SK-N-SH (cell line): ENCODE measurements around the gene PHGDH. TPM values are rescaled to one million over a fixed set of nuclear protein-coding genes. Genes with fewer than 3 reads are reported as not detected.

ENCODE experiments used
- CTCF ChIA-PET: fragments of 300-600, 350-600 bp; formaldehyde crosslinking; extraction: SDS; loops from one replicate; lab custom pipeline; 2021; lab: Yijun Ruan, JAX
- POLR2A ChIA-PET: fragments of 350-600 bp; sonication (Branson Sonifier 250); formaldehyde crosslinking; extraction: SDS; loops from one replicate; lab custom pipeline; 2020; ENCODE audit warnings: antibody characterized with exemption, inconsistent platforms; lab: Yijun Ruan, JAX
- DNase-seq: peaks from one replicate; pipeline ENCODE4 v3.0.0; 2012
- H2AFZ ChIP-seq: fragments of 200-600 bp; sonication (generic); 2 replicates; pipeline ENCODE4 v1.8.1; 2016; ENCODE audit warnings: antibody characterized with exemption, mild to moderate bottlenecking, low read depth
- H3F3A ChIP-seq: fragments of 200-600 bp; sonication (generic); replicated peaks from 2 replicates; pipeline ENCODE3; 2016; ENCODE audit warnings: antibody characterized with exemption, mild to moderate bottlenecking; ENCODE audit not compliant: insufficient read depth
- H3K27ac ChIP-seq, 2 experiments: fragments of 200-500 bp in 1 of 2; fragments of 200-600 bp in 1 of 2; sonication (Bioruptor generic) in 1 of 2; sonication (generic), shearing (Covaris generic) in 1 of 2; 2 replicates each; pipeline versions ENCODE4 v1.5.1 to v1.6.1; 2014 to 2016; ENCODE audit warnings: low read depth in 2 of 2, inconsistent platforms in 1 of 2, low read length in 1 of 2, mild to moderate bottlenecking in 1 of 2, mixed read lengths in 1 of 2
- H3K27me3 ChIP-seq: fragments of 200-600 bp; sonication (generic), shearing (Covaris generic); 2 replicates; pipeline ENCODE4 v1.6.1; 2016; ENCODE audit warnings: mixed run types; ENCODE audit not compliant: insufficient read depth
- H3K36me3 ChIP-seq, 2 experiments: fragments of 200-500 bp in 1 of 2; fragments of 200-600 bp in 1 of 2; sonication (Bioruptor generic) in 1 of 2; sonication (generic) in 1 of 2; replicated peaks in 1 of 2; 2 replicates each; pipeline versions ENCODE3 to v1.5.1; 2014 to 2016; ENCODE audit warnings: low read length in 1 of 2, mild to moderate bottlenecking in 1 of 2; ENCODE audit not compliant: insufficient read depth in 2 of 2, control insufficient read depth in 1 of 2
- H3K4me1 ChIP-seq, 2 experiments: fragments of 200-500 bp in 1 of 2; fragments of 200-600 bp in 1 of 2; sonication (Bioruptor generic) in 1 of 2; sonication (generic), shearing (Covaris generic) in 1 of 2; 2 replicates each; pipeline versions ENCODE4 v1.5.1 to v1.6.1; 2014 to 2016; ENCODE audit warnings: low read depth in 1 of 2, low read length in 1 of 2, mixed run types in 1 of 2; ENCODE audit not compliant: insufficient read depth in 2 of 2, control insufficient read depth in 1 of 2
- H3K4me2 ChIP-seq: fragments of 200-600 bp; sonication (generic), shearing (Covaris generic); 2 replicates; pipeline ENCODE4 v1.6.1; 2017; ENCODE audit warnings: mixed run types
- H3K4me3 ChIP-seq, 2 experiments: fragments of 200-500 bp in 1 of 2; fragments of 200-600 bp in 1 of 2; sonication (Bioruptor generic) in 1 of 2; sonication (generic), shearing (Covaris generic) in 1 of 2; 2 replicates each; pipeline versions ENCODE4 v1.5.1 to v1.8.1; 2014 to 2016; ENCODE audit warnings: low read depth in 2 of 2, inconsistent platforms in 1 of 2, low read length in 1 of 2, mild to moderate bottlenecking in 1 of 2, mixed read lengths in 1 of 2, moderate library complexity in 1 of 2
- H3K79me2 ChIP-seq: fragments of 200-600 bp; sonication (generic); 2 replicates; pipeline ENCODE4 v1.8.1; 2017; ENCODE audit warnings: mild to moderate bottlenecking; ENCODE audit not compliant: insufficient read depth
- H3K9ac ChIP-seq: fragments of 200-600 bp; sonication (generic); 2 replicates; pipeline ENCODE4 v1.6.1; 2017; ENCODE audit warnings: mixed run types
- H3K9me2 ChIP-seq: fragments of 200-600 bp; sonication (generic); 2 replicates; pipeline ENCODE4 v1.6.1; 2017; ENCODE audit warnings: mixed run types
- H3K9me3 ChIP-seq: fragments of 200-600 bp; sonication (generic); 2 replicates; pipeline ENCODE4 v1.6.1; 2017; ENCODE audit warnings: mixed run types, mild to moderate bottlenecking, moderate library complexity
- H4K20me1 ChIP-seq: fragments of 200-600 bp; sonication (generic); 2 replicates; pipeline ENCODE4 v1.6.1; 2017; ENCODE audit warnings: mild to moderate bottlenecking, mixed run types; ENCODE audit not compliant: insufficient read depth
- CTCF ChIP-seq: fragments of 200-600 bp; sonication (generic); IDR thresholded peaks from 2 replicates; pipeline ENCODE4 v1.6.1; 2017; ENCODE audit warnings: antibody characterized with exemption, mild to moderate bottlenecking, moderate library complexity
- ELF1 ChIP-seq: IDR thresholded peaks from 2 replicates; pipeline ENCODE4 v1.4.0; 2012
- EP300 ChIP-seq, 2 experiments: IDR thresholded peaks; 2 replicates each; pipeline versions ENCODE4 v1.4.0 to v1.6.1; 2012; ENCODE audit warnings: borderline replicate concordance in 1 of 2, low read depth in 1 of 2, low read length in 1 of 2
- EZH2phosphoT487 ChIP-seq: fragments of 200-600 bp; sonication (generic); IDR thresholded peaks from 2 replicates; pipeline ENCODE4 v1.6.1; 2017; ENCODE audit warnings: low read depth, mixed run types, mild to moderate bottlenecking, antibody characterized with exemption, moderate library complexity, borderline replicate concordance
- FOSL2 ChIP-seq: IDR thresholded peaks from 2 replicates; pipeline ENCODE4 v1.4.0; 2012; ENCODE audit warnings: low read depth, mild to moderate bottlenecking, moderate library complexity, borderline replicate concordance
- FOXM1 ChIP-seq: IDR thresholded peaks from 2 replicates; pipeline ENCODE4 v1.4.0; 2012; ENCODE audit warnings: low read depth, mild to moderate bottlenecking
- GABPA ChIP-seq: IDR thresholded peaks from 2 replicates; pipeline ENCODE4 v1.4.0; 2012; ENCODE audit warnings: low read depth, mild to moderate bottlenecking
- MXI1 ChIP-seq: IDR thresholded peaks from 2 replicates; pipeline ENCODE4 v1.6.1; 2012; ENCODE audit warnings: mild to moderate bottlenecking, low read depth, low read length, improper control_type of control experiment
- NFIC ChIP-seq: IDR thresholded peaks from 2 replicates; pipeline ENCODE4 v1.4.0; 2012; ENCODE audit warnings: borderline replicate concordance
- NRF1 ChIP-seq: IDR thresholded peaks from 2 replicates; pipeline ENCODE4 v1.6.1; 2012; ENCODE audit warnings: low read depth, mild to moderate bottlenecking, low read length
- POLR2AphosphoS5 ChIP-seq: IDR thresholded peaks from 2 replicates; pipeline ENCODE4 v1.6.1; 2012; ENCODE audit warnings: low read depth, low read length
- RXRA ChIP-seq: IDR thresholded peaks from 2 replicates; pipeline ENCODE4 v1.4.0; 2012; ENCODE audit warnings: low read depth, mild to moderate bottlenecking, borderline replicate concordance
- SMC3 ChIP-seq: IDR thresholded peaks from 2 replicates; pipeline ENCODE4 v1.6.1; 2012; ENCODE audit warnings: low read depth, low read length, improper control_type of control experiment
- USF1 ChIP-seq: IDR thresholded peaks from 2 replicates; pipeline ENCODE4 v1.4.0; 2012; ENCODE audit warnings: low read depth, borderline replicate concordance
- YY1 ChIP-seq: IDR thresholded peaks from 2 replicates; pipeline ENCODE4 v1.4.0; 2012; ENCODE audit warnings: low read depth, mild to moderate bottlenecking
- WGBS: methylation state at CpG from one replicate; pipeline ENCODE4 v1.1.6; 2017; ENCODE audit warnings: low lambda C conversion rate; 5-methylcytosine and 5-hydroxymethylcytosine counted together
- polyA plus RNA-seq, 3 experiments: library from polyadenylated mRNA; depleted of rRNA; stranded (reverse); fragments of >200 nt; gene quantifications; 2 replicates each; pipeline ENCODE4 v1.2.3, GENCODE V29; 2012
- TF ChIP-seq, protein P1 (sequence below): fragments of 150-350 bp; IDR thresholded peaks from 2 replicates; pipeline ENCODE4 v1.6.1; 2016; ENCODE audit warnings: mild to moderate bottlenecking, low read depth, low read length

PHGDH gene
- polyA plus RNA-seq, 1 of the 3 experiments (the other 2 are of a cell fraction), result 30.2 TPM

DNA sequence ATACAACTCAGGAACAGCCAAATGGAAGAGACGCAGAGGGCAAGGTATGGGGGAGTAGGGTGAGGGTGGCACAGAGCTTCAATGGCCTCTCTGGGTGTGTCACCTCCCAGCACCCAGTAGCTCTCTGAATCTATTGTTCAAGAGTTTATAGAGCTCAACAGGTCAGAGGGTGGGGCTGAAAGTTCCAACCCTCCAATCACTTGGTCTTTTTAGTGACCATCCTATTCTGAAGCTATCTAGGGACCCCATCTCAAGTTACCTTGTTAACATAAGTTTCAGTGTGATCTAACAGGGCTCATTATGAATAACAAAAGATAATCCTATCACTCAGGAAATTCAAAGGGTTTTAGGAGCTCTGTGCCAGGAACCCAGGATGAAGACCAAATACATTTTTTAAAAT, 32.5 kb upstream of the PHGDH start (continued):
- TF ChIP-seq NRF1, result no peak

- H3K27me3 ChIP-seq, result no peaks in the 10 kb centered on the region
- H2AFZ ChIP-seq, result no peak overlapping the region
- ChIA-PET POLR2A (no interaction called here), CTCF (interaction anchor here (1.5 to 2.5 kb wide), 4 partner anchors 18 to 69 kb away, joined by 5 to 11 read pairs (median 8); partner anchors contain the start of gene ZNF697)
- peaks cover 2% of the 10 kb centered on the region for H3F3A ChIP-seq
- H3K9me3 ChIP-seq, result no peaks in the 10 kb centered on the region
- H4K20me1 ChIP-seq, result no peaks in the 10 kb centered on the region
- no peaks in the 10 kb centered on the region for H3K9me2 ChIP-seq
- WGBS, result 83% methylated on average over 3 of the region's 3 CpGs
- H3K4me3 ChIP-seq, result no peak overlapping the region
- H3K4me1 ChIP-seq, result peaks cover 2 to 3% of the 10 kb centered on the region in 2 experiments; a peak in 3 of 4 replicates
- H3K36me3 ChIP-seq, result no peaks in the 10 kb centered on the region
- DNase-seq, result no peak
- no peaks in the 10 kb centered on the region for H3K79me2 ChIP-seq
- H3K4me2 ChIP-seq, result no peak overlapping the region
- no peak overlapping the region for H3K27ac ChIP-seq
- H3K9ac ChIP-seq, result no peak overlapping the region
- TF ChIP-seq YY1 (no peak), GABPA (no peak), NFIC (no peak), USF1 (no peak)
Measured at GRCh38 chr1:119680193-119680592, 31.5 kb upstream of the PHGDH start.

DNA sequence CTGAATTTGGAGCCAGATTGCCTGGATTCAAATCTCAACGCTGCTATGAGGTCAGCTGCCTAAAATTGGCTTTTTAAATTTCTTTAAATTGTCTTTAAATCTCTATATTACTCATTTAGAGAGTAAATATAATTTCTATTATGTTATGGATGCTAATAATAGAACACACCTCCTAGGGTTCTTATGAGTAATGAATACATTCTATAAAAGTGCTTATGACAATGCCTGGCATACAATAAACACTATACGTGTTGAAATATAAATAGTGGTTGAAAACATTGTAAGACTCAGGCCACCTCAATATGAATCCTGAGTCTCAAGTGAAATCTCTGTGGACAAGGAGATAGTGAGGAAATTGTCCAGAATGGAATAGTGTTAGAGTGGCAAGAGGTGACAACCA, 31.0 kb upstream of the PHGDH start:
- H3K36me3 ChIP-seq, result no peaks in the 10 kb centered on the region
- WGBS, result 64% methylated on average over 2 of the region's 2 CpGs
- no peaks in the 10 kb centered on the region for H3K27me3 ChIP-seq
- no peaks in the 10 kb centered on the region for H3K79me2 ChIP-seq
- TF ChIP-seq SMC3, result no peak
- TF ChIP-seq CTCF, result no peak
- TF ChIP-seq EP300 (IDR thresholded peaks at IDR 0.05; ENCODE audit: borderline replicate concordance in 1 of 2, low read depth in 1 of 2, low read length in 1 of 2), result no peak
- no peak for TF ChIP-seq FOSL2
- TF ChIP-seq FOXM1, result no peak
- TF ChIP-seq NFIC, result no peak
- TF ChIP-seq, protein P1, sequence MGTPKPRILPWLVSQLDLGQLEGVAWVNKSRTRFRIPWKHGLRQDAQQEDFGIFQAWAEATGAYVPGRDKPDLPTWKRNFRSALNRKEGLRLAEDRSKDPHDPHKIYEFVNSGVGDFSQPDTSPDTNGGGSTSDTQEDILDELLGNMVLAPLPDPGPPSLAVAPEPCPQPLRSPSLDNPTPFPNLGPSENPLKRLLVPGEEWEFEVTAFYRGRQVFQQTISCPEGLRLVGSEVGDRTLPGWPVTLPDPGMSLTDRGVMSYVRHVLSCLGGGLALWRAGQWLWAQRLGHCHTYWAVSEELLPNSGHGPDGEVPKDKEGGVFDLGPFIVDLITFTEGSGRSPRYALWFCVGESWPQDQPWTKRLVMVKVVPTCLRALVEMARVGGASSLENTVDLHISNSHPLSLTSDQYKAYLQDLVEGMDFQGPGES, result no peak
- TF ChIP-seq RXRA, result no peak
- no peak for TF ChIP-seq POLR2AphosphoS5
- TF ChIP-seq GABPA, result no peak
- no peak for TF ChIP-seq NRF1
- no peak for TF ChIP-seq MXI1
- TF ChIP-seq ELF1, result no peak
- no peak for TF ChIP-seq EZH2phosphoT487
- TF ChIP-seq, all 33 proteins: peak for 0
- no peak overlapping the region for H3K27ac ChIP-seq
- no peak overlapping the region for H3K9ac ChIP-seq
- no peaks in the 10 kb centered on the region for H3K9me3 ChIP-seq
- H3F3A ChIP-seq, result no peaks in the 10 kb centered on the region
- no peaks in the 10 kb centered on the region; a peak in 1 of 4 replicates for H3K4me1 ChIP-seq
- H4K20me1 ChIP-seq, result no peaks in the 10 kb centered on the region
- DNase-seq, result no peak
- no peaks in the 10 kb centered on the region for H3K9me2 ChIP-seq
- H3K4me3 ChIP-seq, result no peak overlapping the region
- H3K4me2 ChIP-seq, result no peak overlapping the region
- ChIA-PET POLR2A (no interaction called here), CTCF (interaction anchor here (2.5 kb wide), 1 partner anchor 19 kb away, joined by 11 read pairs; no protein-coding TSS in a partner anchor)
- H2AFZ ChIP-seq, result no peak overlapping the region
